HG02642 (cell line): Measurements from ENCODE around the gene TLK2.
"Not testable (repeated sequence)": the region's sequence is repeated elsewhere in the genome, so short reads cannot be mapped to it uniquely, and the experiment has no call there.

Experiments used
- ATAC-seq: cut with Tn5 transposase; IDR thresholded peaks from one replicate; pipeline ENCODE4 v1.9.1; 2021; ENCODE audit warnings: mild to moderate bottlenecking; ENCODE audit not compliant: unreplicated experiment, poor library complexity

Gene TLK2

GRCh38 chr17:62478424-62478879, at the start of gene TLK2:
Gene TLK2, plus strand, starts transcription at chr17:62478825. Its CDS starts 2,301 bp downstream, at chr17:62481126.
- peak; percentile 77 for ATAC-seq

- not testable (repeated sequence) for ATAC-seq
Measured at GRCh38 chr17:62435251-62435650, 43.4 kb upstream of the TLK2 start.

GRCh38 chr17:62441181-62441580, 37.4 kb upstream of the TLK2 start:
- ATAC-seq = not testable (repeated sequence)

GRCh38 chr17:62444063-62444462, 34.6 kb upstream of the TLK2 start:
- no peak for ATAC-seq

- ATAC-seq = not testable (repeated sequence)
Measured at GRCh38 chr17:62445791-62446190, 32.8 kb upstream of the TLK2 start.

GRCh38 chr17:62452195-62452594, 26.4 kb upstream of the TLK2 start:
- ATAC-seq = not testable (repeated sequence)

GRCh38 chr17:62453041-62453440, 25.6 kb upstream of the TLK2 start:
- not testable (repeated sequence) for ATAC-seq

GRCh38 chr17:62453656-62454055, 25.0 kb upstream of the TLK2 start:
- peak; percentile 27 for ATAC-seq

- peak; percentile 66 for ATAC-seq
Measured at GRCh38 chr17:62454111-62454510, 24.5 kb upstream of the TLK2 start.

GRCh38 chr17:62456016-62456415, 22.6 kb upstream of the TLK2 start:
- ATAC-seq = no peak

- not testable (repeated sequence) for ATAC-seq
Measured at GRCh38 chr17:62458483-62458882, 20.1 kb upstream of the TLK2 start.

- not testable (repeated sequence) for ATAC-seq
Measured at GRCh38 chr17:62464422-62464821, 14.2 kb upstream of the TLK2 start.

GRCh38 chr17:62465271-62465670, 13.4 kb upstream of the TLK2 start:
- not testable (repeated sequence) for ATAC-seq

- ATAC-seq = not testable (repeated sequence)
Measured at GRCh38 chr17:62470666-62471379, 7.8 kb upstream of the TLK2 start.

- ATAC-seq = not testable (repeated sequence)
Measured at GRCh38 chr17:62471380-62471880, 7.2 kb upstream of the TLK2 start.

- ATAC-seq = not testable (repeated sequence)
Measured at GRCh38 chr17:62473030-62473982, 5.3 kb upstream of the TLK2 start.

- ATAC-seq = not testable (repeated sequence)
Measured at GRCh38 chr17:62477111-62477510, 1.5 kb upstream of the TLK2 start.

- peak; percentile 38 for ATAC-seq
Measured at GRCh38 chr17:62477718-62478408, 762 bp upstream of the TLK2 start.

- ATAC-seq = peak; percentile 36
Measured at GRCh38 chr17:62478880-62479638, 434 bp downstream of the TLK2 start.
